ENCODE data around the gene SBF1.

The SBF1 gene

DNA sequence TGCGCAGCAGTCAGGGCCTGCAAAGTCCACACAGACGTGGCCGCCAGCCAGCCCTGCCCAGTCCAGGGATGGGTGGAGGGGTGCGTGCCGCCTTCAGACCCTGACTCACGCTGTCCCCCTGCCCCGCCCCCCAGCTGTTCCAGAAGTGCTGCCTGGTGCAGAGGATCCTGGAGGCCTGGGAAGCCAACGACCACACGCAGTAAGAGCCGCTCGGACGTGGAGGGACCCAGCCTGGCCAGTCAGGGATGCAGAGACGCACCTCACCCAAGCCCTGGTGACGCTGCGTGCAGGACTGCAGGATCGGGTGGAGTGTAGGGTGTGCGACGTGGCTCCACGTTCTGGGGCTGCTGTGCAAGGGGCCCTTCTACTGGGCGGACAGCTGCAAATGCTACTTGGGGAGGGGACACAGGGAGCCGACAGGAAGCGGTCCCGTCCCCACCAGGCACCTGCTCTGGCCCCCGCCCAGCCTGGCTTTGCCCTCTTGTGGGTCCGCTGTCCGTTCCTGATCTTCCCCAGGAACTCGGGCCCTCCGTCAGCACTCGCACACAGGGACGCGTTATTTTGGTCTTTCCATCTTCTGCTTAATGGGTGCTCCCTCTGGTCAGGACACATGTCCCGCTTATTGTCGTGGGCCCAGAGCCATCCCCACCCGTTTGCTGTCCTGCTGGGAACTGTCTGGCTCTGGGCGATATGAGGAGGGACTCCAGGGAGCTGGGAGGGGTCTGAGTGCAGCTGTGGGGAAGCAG is 42.5 kb downstream of the SBF1 start:
- TF ChIP-seq POLR2AphosphoS5 (IDR thresholded peaks at IDR 0.05; ENCODE audit: borderline replicate concordance, low read depth, low read length) (no peak), EZH2 (IDR thresholded peaks at IDR 0.05) (no peak), FOXP2 (optimal IDR thresholded peaks at IDR 0.05; ENCODE audit: control extremely low read depth, extremely low read length, insufficient read depth) (no peak)
- H3K9me3 ChIP-seq (ENCODE audit: low read depth, low read length), result no peaks in the 10 kb centered on the region
- DNase-seq (ENCODE audit: low read depth, low spot score), result no peak
- H3K27ac ChIP-seq, result no peak overlapping the region
- H3K36me3 ChIP-seq (ENCODE audit: insufficient read depth, low read length), result peaks cover 46% of the 10 kb centered on the region
- no peak overlapping the region for H3K9ac ChIP-seq (ENCODE audit: insufficient read length)
- H3K4me3 ChIP-seq, result no peak overlapping the region

DNA sequence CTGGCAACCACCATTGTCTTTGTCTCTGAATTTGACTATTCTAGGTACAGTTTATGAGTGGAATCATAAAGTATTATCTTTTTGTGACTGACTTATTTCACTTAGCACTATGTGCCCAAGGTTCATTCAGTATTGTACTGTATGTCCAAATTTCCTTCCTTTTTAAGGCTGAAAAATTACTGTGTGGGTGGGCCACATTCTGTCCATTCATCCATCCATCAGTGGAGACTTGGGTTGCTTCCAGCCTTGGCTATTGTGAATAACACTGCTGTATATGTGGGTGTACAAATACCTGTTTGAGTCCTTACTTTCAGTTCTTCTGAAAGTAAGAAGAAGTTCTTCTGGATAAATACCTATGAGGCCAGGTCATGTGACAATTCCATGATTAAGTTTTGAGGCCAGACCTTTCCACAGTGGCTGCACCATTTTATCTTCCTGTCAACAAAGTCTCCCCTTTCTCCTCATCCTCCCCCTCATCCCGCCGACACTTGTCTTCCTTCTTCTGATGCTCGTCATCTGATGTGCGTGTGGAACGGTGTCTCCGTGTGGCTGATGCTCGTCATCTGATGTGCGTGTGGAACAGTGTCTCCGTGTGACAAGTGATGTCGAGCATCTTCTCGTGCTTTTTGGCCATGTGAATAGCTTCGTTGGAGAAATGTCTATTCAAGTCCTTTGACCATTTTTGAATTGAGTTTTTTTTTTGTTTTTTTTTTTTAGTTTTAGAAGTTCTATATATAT is 49.5 kb downstream of the SBF1 start:
- H3K9ac ChIP-seq (ENCODE audit: insufficient read length), result no peak overlapping the region
- H3K4me3 ChIP-seq, result no peak overlapping the region
- no peak overlapping the region for H3K27ac ChIP-seq
- TF ChIP-seq FOXP2 (optimal IDR thresholded peaks at IDR 0.05; ENCODE audit: control extremely low read depth, extremely low read length, insufficient read depth) (no peak), POLR2AphosphoS5 (IDR thresholded peaks at IDR 0.05; ENCODE audit: borderline replicate concordance, low read depth, low read length) (no peak), EZH2 (IDR thresholded peaks at IDR 0.05) (no peak)
- H3K36me3 ChIP-seq (ENCODE audit: insufficient read depth, low read length), result peaks cover 75% of the 10 kb centered on the region
- H3K9me3 ChIP-seq (ENCODE audit: low read depth, low read length), result no peaks in the 10 kb centered on the region
- no peak for DNase-seq (ENCODE audit: low read depth, low spot score)

DNA sequence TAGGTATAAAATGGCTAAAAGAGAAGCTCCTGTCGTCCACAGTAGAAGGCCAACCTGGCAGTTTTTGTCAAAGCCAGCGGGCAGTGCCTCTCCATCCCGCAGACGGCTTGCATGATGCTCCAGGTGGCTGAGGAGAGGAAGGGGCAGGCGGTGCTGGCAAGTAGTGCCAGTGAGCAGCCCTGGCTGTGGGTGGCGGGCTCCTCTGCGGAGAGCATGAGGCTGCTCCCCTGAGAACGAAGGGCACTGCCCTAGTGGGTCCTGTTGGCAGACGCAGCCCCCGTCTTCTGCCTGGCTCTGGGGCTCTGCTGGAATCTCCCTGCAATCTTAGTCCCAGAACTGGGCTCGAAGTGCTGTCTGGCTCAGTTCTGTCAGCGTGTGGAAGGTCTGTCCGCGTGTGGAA is 50.9 kb downstream of the SBF1 start:
- peaks cover 77% of the 10 kb centered on the region for H3K36me3 ChIP-seq (ENCODE audit: insufficient read depth, low read length)
- no peak overlapping the region for H3K9ac ChIP-seq (ENCODE audit: insufficient read length)
- H3K9me3 ChIP-seq (ENCODE audit: low read depth, low read length), result no peaks in the 10 kb centered on the region
- H3K4me3 ChIP-seq, result no peak overlapping the region
- no peak for DNase-seq (ENCODE audit: low read depth, low spot score)
- no peak overlapping the region for H3K27ac ChIP-seq
- TF ChIP-seq FOXP2 (optimal IDR thresholded peaks at IDR 0.05; ENCODE audit: control extremely low read depth, extremely low read length, insufficient read depth) (no peak), POLR2AphosphoS5 (IDR thresholded peaks at IDR 0.05; ENCODE audit: borderline replicate concordance, low read depth, low read length) (no peak), EZH2 (IDR thresholded peaks at IDR 0.05) (no peak)

DNA sequence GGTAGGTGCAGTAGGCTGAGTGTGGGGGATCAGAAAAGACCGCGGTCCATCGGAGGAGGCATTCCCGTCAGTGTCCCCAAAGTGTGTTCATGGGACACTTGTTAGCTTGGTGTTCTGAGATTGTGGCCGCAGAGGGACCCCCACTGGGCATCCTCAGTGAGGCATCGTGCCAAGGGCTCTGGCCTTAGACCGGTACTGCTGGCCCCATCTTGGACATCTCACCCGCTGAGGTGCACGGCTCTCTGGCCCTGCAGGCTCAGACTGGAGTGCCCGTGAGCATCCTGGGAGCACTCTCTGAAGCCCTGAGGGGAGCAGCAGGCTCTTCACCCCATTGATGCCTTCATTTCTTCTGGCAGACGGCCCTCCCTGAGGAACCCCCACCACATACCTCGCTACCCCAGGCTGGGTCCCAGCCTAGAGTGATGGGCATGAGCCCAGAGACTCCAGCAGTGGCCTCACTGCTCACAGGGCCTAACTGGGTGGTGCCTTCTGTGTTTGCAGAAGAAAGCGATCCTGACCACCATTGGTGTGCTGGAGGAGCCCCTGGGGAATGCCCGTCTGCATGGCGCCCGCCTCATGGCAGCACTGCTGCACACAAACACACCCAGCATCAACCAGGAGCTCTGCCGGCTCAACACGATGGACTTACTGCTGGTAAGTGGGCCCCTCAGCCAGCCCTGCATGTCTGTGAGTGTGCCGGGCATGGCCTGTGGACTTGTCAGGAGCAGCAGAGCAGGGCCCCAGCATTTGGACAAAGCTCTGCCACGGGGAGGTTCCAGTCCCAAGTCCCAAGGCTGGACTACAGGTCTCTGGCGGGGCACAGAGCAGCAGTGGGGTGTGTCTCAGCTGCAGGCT is 51.6 kb downstream of the SBF1 start:
- Histone ChIP-seq H3K27ac (no peak overlapping the region), H3K36me3 (ENCODE audit: insufficient read depth, low read length) (peaks cover 74% of the 10 kb centered on the region), H3K9me3 (ENCODE audit: low read depth, low read length) (no peaks in the 10 kb centered on the region), H3K9ac (ENCODE audit: insufficient read length) (no peak overlapping the region), H3K4me3 (no peak overlapping the region)
- no peak for TF ChIP-seq POLR2AphosphoS5 (IDR thresholded peaks at IDR 0.05; ENCODE audit: borderline replicate concordance, low read depth, low read length)
- TF ChIP-seq FOXP2 (optimal IDR thresholded peaks at IDR 0.05; ENCODE audit: control extremely low read depth, extremely low read length, insufficient read depth), result no peak
- no peak for TF ChIP-seq EZH2 (IDR thresholded peaks at IDR 0.05)
- DNase-seq (ENCODE audit: low read depth, low spot score), result no peak

DNA sequence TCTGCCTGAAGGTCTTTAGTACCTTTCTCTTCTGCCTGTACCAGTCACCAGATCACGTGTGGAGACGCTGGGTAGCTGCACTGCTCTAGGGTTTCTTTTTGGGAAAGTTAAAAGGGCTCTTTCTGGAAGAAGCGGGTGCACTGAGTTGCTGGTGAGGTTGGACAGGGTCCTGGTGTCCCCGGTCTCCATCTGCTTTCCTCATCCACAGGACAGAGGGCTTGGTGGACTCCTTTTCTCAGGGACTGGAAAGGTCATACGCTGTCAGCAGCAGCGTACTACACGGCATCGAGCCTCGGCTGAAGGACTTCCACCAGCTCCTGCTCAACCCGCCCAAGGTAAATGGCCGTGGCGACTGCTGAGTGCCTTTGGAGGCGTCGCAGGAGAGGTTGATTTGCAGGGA is 52.8 kb downstream of the SBF1 start:
- TF ChIP-seq POLR2AphosphoS5 (IDR thresholded peaks at IDR 0.05; ENCODE audit: borderline replicate concordance, low read depth, low read length) (no peak), EZH2 (IDR thresholded peaks at IDR 0.05) (no peak), FOXP2 (optimal IDR thresholded peaks at IDR 0.05; ENCODE audit: control extremely low read depth, extremely low read length, insufficient read depth) (no peak)
- no peaks in the 10 kb centered on the region for H3K9me3 ChIP-seq (ENCODE audit: low read depth, low read length)
- H3K4me3 ChIP-seq, result no peak overlapping the region
- peaks cover 74% of the 10 kb centered on the region for H3K36me3 ChIP-seq (ENCODE audit: insufficient read depth, low read length)
- no peak overlapping the region for H3K9ac ChIP-seq (ENCODE audit: insufficient read length)
- no peak overlapping the region for H3K27ac ChIP-seq
- DNase-seq (ENCODE audit: low read depth, low spot score), result no peak

DNA sequence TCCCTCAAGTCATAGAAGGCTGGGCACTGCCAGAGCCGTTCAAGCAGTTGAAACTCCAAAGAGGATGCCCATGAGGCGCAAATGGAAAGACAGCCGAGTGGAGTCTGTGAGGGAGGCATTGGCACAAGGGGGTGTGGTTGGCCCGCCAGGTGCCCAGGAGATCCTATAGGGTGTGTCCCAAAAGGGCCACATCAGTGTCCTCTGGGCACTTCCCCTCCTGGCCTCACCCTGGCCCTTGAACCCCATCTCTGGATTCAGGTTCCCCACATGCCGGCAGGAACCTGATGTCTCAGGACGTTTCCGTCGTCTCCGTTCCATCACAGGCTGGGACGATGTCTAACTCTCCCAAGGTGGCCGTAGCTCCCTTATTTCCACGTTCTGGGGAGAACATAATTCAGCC is 54.3 kb downstream of the SBF1 start:
- DNase-seq (ENCODE audit: low read depth, low spot score), result no peak
- Histone ChIP-seq H3K4me3 (no peak overlapping the region), H3K9me3 (ENCODE audit: low read depth, low read length) (no peaks in the 10 kb centered on the region), H3K36me3 (ENCODE audit: insufficient read depth, low read length) (peaks cover 79% of the 10 kb centered on the region), H3K9ac (ENCODE audit: insufficient read length) (no peak overlapping the region), H3K27ac (no peak overlapping the region)
- TF ChIP-seq FOXP2 (optimal IDR thresholded peaks at IDR 0.05; ENCODE audit: control extremely low read depth, extremely low read length, insufficient read depth), result no peak
- TF ChIP-seq POLR2AphosphoS5 (IDR thresholded peaks at IDR 0.05; ENCODE audit: borderline replicate concordance, low read depth, low read length), result no peak
- TF ChIP-seq EZH2 (IDR thresholded peaks at IDR 0.05), result no peak

DNA sequence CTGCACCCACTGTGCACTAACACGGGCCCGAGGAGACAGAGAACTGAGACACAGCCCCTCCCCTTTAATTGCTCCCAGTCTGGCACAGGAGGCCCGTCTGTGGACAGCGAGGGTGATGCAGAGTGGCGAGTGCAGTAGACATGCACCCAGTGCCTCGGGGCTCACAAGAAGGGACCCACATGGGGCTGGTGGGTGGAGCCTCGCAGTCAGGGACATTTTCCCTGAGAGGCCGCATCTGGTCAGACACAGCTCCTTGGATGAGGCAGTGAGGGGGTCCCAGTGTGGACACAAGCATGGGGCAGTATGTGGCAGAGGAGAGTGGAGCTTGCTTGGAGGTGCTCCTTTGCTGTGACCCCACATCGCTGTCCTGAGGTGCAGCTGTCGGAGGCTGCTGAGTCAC is 54.8 kb downstream of the SBF1 start:
- peaks cover 79% of the 10 kb centered on the region for H3K36me3 ChIP-seq (ENCODE audit: insufficient read depth, low read length)
- DNase-seq (ENCODE audit: low read depth, low spot score), result no peak
- H3K27ac ChIP-seq, result no peak overlapping the region
- no peak overlapping the region for H3K9ac ChIP-seq (ENCODE audit: insufficient read length)
- no peak overlapping the region for H3K4me3 ChIP-seq
- no peaks in the 10 kb centered on the region for H3K9me3 ChIP-seq (ENCODE audit: low read depth, low read length)
- TF ChIP-seq EZH2 (IDR thresholded peaks at IDR 0.05) (no peak), POLR2AphosphoS5 (IDR thresholded peaks at IDR 0.05; ENCODE audit: borderline replicate concordance, low read depth, low read length) (no peak), FOXP2 (optimal IDR thresholded peaks at IDR 0.05; ENCODE audit: control extremely low read depth, extremely low read length, insufficient read depth) (no peak)

DNA sequence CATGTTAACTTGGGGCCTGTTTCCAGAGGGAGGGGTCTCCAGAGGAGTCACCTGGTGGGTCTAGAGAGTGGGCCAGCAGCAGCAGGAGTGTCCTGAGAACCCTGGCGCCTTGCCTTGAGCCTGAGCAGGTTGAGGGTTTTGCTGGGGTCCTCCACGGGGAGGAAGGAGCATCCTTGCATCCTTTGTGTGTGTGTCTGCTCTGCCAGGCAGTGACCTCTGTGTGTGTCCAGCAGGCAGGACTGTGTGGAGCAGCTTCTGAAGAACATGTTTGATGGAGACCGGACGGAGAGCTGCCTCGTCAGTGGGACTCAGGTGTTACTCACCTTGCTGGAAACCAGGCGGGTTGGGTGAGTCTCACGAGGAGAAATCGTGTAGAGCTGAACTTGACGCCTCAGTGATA is 55.7 kb downstream of the SBF1 start:
- Histone ChIP-seq H3K27ac (no peak overlapping the region), H3K9ac (ENCODE audit: insufficient read length) (no peak overlapping the region), H3K9me3 (ENCODE audit: low read depth, low read length) (no peaks in the 10 kb centered on the region), H3K36me3 (ENCODE audit: insufficient read depth, low read length) (peaks cover 82% of the 10 kb centered on the region), H3K4me3 (no peak overlapping the region)
- DNase-seq (ENCODE audit: low read depth, low spot score), result no peak
- TF ChIP-seq FOXP2 (optimal IDR thresholded peaks at IDR 0.05; ENCODE audit: control extremely low read depth, extremely low read length, insufficient read depth), result no peak
- no peak for TF ChIP-seq EZH2 (IDR thresholded peaks at IDR 0.05)
- no peak for TF ChIP-seq POLR2AphosphoS5 (IDR thresholded peaks at IDR 0.05; ENCODE audit: borderline replicate concordance, low read depth, low read length)

Measured in SK-N-MC (cell line).